CD1c-positive myeloid dendritic cell (primary cell): ENCODE results near the gene PLK2.
A peak's percentile ranks its signal among the peaks of the same experiment; 100 is the strongest.

Source experiments
- DNase-seq: peaks from one replicate; pipeline ENCODE4 v3.0.0-alpha.2; 2016; ENCODE audit errors: extremely low spot score

PLK2 gene

GRCh38 chr5:58481066-58481676 is 21.3 kb upstream of the PLK2 start:
- DNase-seq: no peak

- DNase-seq: peak; percentile 26
These were observed 18.0 kb upstream of the PLK2 start for GRCh38 chr5:58477760-58478376.

DNA sequence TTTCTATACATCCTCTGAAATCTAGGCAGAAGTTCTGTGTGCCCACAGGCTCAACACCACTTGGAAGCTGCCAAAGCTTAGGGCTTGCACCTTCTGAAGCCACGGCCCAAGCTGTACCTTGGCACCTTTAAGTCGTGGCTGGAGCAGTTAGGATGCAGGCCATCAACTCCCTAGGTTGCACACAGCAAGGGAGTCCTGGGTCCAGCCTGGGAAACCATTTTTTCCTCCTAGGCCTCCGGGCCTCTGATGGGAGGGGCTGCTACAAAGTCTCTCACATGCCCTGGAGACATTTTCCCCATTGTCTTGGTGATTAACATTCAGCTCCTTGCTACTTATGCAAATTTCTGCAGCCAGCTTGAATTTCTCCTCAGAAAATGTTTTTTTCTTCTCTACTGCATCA is 15.5 kb upstream of the PLK2 start:
- DNase-seq: no peak

DNA sequence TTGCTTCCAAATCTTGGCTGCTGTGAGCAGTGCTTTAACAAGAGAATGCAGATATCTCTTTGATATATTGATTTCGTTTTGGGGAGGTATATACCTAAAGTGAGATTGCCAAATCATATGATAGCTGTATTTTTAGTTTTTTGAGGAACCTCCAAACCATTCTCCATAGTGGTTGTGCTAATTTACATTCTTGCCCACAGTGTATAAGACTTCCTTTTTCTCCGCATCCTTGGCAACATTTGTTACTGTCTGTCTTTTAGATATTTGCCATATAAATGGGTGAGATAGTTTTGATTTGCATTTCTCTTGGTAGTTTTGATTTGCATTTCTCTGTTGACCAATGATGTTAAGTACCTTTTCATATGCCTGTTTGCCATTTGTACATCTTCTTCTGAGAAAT is 10.0 kb upstream of the PLK2 start:
- peak; percentile 56 for DNase-seq

DNA sequence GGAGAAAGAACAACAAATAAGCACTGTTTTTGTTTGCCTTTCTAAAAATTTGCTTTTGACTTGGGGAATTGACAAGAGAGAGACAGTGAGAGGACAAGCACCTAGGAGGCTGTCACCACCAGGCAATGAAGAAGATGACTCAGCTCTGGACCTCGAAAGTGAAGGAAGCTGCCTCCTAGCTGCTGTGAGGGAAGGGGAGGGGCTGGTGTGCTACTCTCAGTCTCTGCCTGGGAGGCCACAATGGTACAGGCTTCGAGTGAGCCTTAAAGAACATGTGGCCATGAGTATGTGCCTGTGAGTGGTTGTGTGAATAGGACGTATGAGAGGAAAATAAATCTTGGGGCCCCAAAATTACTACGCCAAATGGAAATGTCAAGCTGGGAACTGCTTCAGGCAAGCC is 7.1 kb upstream of the PLK2 start:
- peak; percentile 25 for DNase-seq

- DNase-seq: peak; percentile 82
These were observed 2.8 kb upstream of the PLK2 start for GRCh38 chr5:58462623-58463230.

- DNase-seq: peak; percentile 29
These were observed 2.3 kb upstream of the PLK2 start for GRCh38 chr5:58462154-58462553.

DNA sequence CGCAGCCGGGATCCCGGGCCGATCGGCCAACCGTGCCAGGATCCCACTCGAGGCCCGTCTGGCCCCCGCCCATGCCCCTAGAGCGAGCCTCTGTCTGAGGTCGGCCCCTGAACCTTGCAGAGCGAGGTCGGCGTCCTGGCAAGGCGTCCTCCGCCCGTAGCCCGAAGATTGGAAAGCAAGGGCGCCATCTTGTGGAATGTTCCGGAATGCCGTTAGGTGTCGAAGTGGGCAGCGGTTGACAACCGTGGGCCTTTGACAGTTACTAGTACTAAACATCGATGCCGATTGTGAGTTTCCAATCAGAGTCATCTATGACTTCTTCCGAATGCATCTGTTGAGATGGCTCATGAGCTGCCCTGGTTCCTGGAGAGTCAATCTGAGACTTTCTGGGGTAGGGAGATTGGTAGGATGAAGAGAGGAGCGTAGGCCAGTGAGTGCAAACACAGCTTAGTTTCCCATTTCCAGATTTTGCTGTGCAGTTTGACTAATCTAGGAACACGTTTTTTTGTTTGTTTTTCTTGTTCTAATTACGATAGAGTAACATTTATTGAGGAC is 923 bp upstream of the PLK2 start:
- DNase-seq: peak; percentile 94

DNA sequence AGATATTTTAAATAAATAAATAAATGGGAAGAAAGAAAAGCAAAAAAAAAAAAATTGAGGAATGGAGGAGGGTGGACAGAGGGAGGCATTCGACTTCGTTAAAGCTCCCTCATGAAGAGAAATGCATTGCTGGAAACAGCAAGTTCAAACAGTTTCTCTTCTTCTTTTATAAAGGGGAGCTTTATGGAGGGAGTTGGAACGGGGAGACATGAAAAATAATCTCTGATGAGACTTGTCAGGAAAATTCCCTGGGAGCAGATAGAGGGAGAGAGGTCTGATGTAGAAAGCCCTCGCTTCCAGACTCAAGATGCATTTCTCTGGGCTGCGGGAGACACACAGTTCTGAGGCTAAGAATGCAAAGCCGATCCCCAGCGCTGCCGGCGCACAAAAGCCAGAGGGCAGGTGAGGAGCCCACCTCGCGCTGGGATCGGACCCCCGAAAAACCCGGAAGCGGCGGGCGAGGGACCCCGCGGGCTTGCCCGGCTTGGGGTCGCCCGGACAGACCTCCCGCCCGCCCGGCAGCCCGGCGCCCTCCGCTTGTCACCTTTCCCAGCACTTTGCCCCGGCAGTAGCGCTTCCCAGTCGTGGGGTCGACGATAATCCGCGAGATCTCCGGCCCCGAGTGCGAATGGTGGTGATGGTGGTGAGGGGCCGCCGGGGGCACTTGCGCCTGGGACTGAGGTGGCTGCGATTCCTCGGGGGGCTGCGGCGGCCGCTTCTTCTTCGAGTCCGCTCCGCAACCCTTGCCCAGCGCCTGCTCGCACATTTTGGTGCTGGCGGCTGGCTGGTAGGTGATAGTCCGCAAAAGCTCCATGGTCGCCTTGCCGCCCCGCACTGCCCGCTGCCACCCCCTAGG is 512 bp downstream of the PLK2 start:
- peak; percentile 41 for DNase-seq

DNA sequence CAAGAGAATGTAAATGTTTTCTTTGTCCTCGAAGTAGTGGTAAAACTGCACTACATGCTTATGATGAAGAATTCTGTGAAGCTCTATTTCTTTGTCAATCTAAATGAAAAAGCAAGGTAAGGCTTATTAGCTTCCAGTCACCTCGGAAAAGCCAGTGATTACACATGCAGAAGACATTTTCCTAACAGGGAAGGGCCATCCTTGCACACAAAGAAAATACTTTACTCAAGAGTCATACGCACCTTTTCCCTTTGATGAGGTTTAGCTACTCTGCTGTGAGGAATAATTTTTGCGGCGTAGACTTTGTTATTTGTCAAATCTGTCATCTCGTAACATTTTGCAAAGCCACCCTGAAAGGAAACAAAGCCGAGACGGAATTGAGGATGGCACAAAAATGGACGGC is 1.1 kb downstream of the PLK2 start:
- peak; percentile 9 for DNase-seq

- no peak for DNase-seq
These were observed 1.6 kb downstream of the PLK2 start for GRCh38 chr5:58458141-58458742.

DNA sequence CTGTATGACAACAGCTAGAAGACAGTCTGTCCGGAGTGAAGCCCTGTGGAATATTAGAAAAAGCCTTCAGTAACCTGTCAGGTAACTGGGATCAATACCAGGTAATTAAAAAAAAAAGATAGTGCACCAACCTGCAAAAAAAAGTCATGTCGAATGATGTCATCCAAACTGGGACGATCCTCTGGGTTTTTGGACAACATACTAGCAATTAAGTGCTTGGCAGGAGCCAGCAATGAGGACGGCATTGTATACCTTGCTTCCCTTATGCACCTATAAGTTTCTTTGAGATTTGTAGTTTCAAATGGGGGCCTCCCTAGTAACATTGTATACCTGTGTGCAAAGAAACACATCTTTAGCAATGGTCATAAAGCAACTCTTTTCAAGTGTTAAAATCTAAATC is 2.8 kb downstream of the PLK2 start:
- DNase-seq: no peak

- DNase-seq: no peak
These were observed 3.4 kb downstream of the PLK2 start for GRCh38 chr5:58456486-58456885.

DNA sequence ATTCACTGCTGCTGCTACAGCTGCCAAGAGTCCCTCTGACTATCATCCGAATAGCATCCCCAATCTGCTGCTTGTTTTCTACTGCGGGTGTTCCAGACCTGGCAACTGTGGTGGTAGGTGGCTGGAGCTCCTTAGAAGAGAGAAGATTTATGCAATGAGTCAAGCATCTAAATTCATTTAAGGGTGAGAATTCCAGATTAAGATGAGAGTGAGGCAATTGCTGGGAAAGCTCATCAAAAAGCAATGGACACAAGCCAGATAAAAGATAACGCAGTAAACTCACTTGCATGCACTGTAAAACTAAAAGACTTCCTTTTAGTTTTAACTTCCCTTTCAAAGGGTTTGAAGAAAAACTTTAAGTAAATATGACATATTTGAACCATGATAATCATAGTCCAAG is 3.9 kb downstream of the PLK2 start:
- DNase-seq: no peak

DNA sequence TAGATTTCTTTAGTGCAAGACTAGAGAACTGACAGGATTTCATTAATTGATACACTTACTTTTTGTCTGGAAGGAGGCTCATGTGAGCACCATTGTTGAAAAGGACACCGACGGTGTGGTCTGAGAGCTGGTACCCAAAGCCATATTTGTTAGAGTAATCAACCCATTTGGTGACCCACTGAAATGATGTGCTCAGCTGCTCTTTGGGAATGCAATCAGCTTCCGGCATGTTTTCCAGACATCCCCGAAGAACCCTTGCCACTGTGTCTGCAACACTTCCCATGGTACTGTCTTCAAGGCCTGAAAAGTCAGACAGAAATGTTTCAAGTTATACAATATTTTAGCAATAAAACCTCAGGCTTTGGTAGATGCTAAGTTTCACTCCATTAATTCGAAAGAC is 4.4 kb downstream of the PLK2 start:
- DNase-seq: no peak

DNA sequence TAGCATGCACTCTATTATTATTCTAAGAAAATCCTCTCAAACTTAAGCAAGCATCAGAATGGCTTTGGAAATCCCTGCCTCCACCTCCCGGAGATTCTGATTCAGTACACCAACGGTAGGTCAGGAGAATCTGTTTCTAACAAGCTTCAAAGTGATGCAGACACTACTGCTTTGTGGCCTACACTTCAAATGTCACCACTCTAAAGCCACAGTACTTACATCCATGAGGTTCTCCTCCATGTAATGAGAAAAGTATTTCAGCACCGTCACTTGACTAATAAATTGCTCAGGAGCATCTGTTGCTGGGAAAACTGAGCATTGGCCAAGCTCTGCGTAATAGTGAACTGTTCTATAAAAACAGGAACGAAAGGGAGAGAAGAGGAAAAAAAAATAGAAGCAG is 4.8 kb downstream of the PLK2 start:
- no peak for DNase-seq

DNA sequence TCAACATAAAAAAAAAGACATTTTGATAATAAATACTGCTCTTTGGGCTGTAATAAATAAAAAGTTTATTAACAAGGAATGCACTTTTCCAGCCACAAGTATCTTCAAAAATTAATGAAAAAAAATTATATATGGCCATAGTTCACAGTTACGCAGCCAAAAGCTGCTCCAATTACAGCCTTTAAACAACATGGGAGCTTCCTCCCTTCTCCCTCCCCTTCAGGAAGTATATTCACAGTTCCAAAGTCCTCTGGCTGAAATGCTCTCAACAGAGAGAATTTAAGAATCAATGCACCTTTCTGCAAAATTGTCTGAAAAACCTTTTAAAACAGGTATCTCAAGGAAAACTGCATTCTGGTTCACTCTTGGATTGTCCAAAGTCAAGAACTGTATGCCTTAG is 5.9 kb downstream of the PLK2 start:
- DNase-seq: no peak

- no peak for DNase-seq
These were observed 6.6 kb downstream of the PLK2 start for GRCh38 chr5:58453306-58453705.

DNA sequence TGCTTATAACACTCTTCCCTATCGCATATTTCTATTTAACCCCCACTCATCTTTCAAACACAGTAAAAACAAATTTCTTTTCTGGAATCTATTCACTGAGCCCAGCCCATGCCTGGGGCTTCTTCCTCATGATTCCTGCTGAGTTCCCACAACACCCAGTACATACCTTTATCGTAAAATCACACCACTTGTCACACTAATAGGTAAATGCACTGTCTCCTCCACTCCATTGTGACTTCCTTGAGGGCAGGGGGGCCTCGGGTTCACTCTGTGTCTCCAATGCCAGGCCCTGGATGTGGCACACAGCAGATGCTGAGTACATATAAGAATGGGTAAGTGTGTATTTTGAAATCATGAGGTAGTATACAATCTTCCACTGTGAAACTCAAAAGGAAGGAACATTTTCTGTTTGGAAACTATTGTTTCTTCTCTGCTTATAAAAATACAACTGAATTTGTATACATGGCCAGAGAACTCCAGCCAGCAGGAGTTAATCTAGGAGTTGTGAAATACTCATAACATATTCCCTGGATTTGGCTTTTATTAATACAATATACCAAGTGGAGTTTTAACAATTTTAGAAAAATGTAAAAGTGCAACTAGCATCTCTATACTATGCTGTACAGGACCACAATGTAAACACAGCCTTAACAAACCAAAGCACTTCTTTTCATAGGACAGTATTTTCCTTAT is 7.2 kb downstream of the PLK2 start:
- DNase-seq: no peak

- no peak for DNase-seq
These were observed 7.9 kb downstream of the PLK2 start for GRCh38 chr5:58451732-58452565.
